ENCODE measurements around the gene TNS2.

TNS2 gene

GRCh38 chr12:53064613-53065436 is 15.0 kb downstream of the TNS2 start:
- Histone ChIP-seq H3K27me3 (replicated peaks in 2 of 5; ENCODE audit: control insufficient read depth in 4 of 5, insufficient read depth in 5 of 5, low read length in 4 of 5) (no peaks in the 10 kb centered on the region), H3K4me1 (ENCODE audit: control extremely low read depth in 1 of 4, control insufficient read depth in 4 of 4, insufficient read depth in 4 of 4, low read length in 3 of 4) (peaks cover 0 to 6% (median 0%) of the 10 kb centered on the region in 4 experiments), H3K36me3 (ENCODE audit: control insufficient read depth in 4 of 4, insufficient read depth in 4 of 4, low read length in 3 of 4) (peaks cover 2 to 35% (median 15%) of the 10 kb centered on the region in 4 experiments), H3K4me3 (ENCODE audit: control insufficient read depth in 1 of 7, extremely low read depth in 1 of 7, insufficient read depth in 4 of 7, low read depth in 2 of 7, low read length in 6 of 7) (no peak overlapping the region), H3K27ac (ENCODE audit: insufficient read depth in 1 of 2, low read depth in 1 of 2, low read length in 2 of 2, poor library complexity in 1 of 2, severe bottlenecking in 2 of 2) (no peak overlapping the region), H3K9me3 (ENCODE audit: control extremely low read depth in 1 of 5, control insufficient read depth in 4 of 5, insufficient read depth in 2 of 5, low read depth in 1 of 5, low read length in 4 of 5) (no peaks in the 10 kb centered on the region)
- WGBS (ENCODE audit: insufficient coverage), result 96% methylated on average over 4 of the region's 11 CpGs
- no peak for DNase-seq
- CTCF ChIA-PET, result interaction anchor here (0.7 to 17.4 kb wide), 13 partner anchors 8 to 204 kb away, joined by 3 to 361 read pairs (median 10); partner anchors contain the start of genes ESPL1, IGFBP6, SOAT2 and SPRYD3
- POLR2A ChIA-PET, result no interaction called here

GRCh38 chr12:53065470-53065869 is 15.6 kb downstream of the TNS2 start:
- POLR2A ChIA-PET, result interaction anchor here (1.4 kb wide), 1 partner anchor 14 kb away, joined by 6 read pairs; the partner anchor contains the start of gene SPRYD3
- no peak for DNase-seq
- CTCF ChIA-PET, result interaction anchor here (0.8 to 17.4 kb wide), 21 partner anchors 8 to 222 kb away, joined by 3 to 361 read pairs (median 5); partner anchors contain the start of genes CSAD, ESPL1, IGFBP6 and SOAT2
- Histone ChIP-seq H3K27me3 (replicated peaks in 2 of 5; ENCODE audit: control insufficient read depth in 4 of 5, insufficient read depth in 5 of 5, low read length in 4 of 5) (no peaks in the 10 kb centered on the region), H3K27ac (ENCODE audit: insufficient read depth in 1 of 2, low read depth in 1 of 2, low read length in 2 of 2, poor library complexity in 1 of 2, severe bottlenecking in 2 of 2) (no peak overlapping the region), H3K4me3 (ENCODE audit: control insufficient read depth in 1 of 7, extremely low read depth in 1 of 7, insufficient read depth in 4 of 7, low read depth in 2 of 7, low read length in 6 of 7) (no peak overlapping the region), H3K9me3 (ENCODE audit: control extremely low read depth in 1 of 5, control insufficient read depth in 4 of 5, insufficient read depth in 2 of 5, low read depth in 1 of 5, low read length in 4 of 5) (no peaks in the 10 kb centered on the region), H3K4me1 (ENCODE audit: control extremely low read depth in 1 of 4, control insufficient read depth in 4 of 4, insufficient read depth in 4 of 4, low read length in 3 of 4) (peaks cover 0 to 6% (median 0%) of the 10 kb centered on the region in 4 experiments), H3K36me3 (ENCODE audit: control insufficient read depth in 4 of 4, insufficient read depth in 4 of 4, low read length in 3 of 4) (peaks cover 2 to 35% (median 16%) of the 10 kb centered on the region in 4 experiments)
- WGBS (ENCODE audit: insufficient coverage), result 88% methylated on average over 3 of the region's 7 CpGs

GRCh38 chr12:53065975-53066931 is 16.4 kb downstream of the TNS2 start:
- H3K36me3 ChIP-seq (ENCODE audit: control insufficient read depth in 4 of 4, insufficient read depth in 4 of 4, low read length in 3 of 4), result peaks cover 2 to 41% (median 22%) of the 10 kb centered on the region in 4 experiments
- 30% methylated on average over 17 of the region's 24 CpGs for WGBS (ENCODE audit: insufficient coverage)
- ChIA-PET CTCF (interaction anchor here (0.8 to 17.4 kb wide), 24 partner anchors 9 to 222 kb away, joined by 3 to 361 read pairs (median 5); partner anchors contain the start of genes CSAD, ESPL1, IGFBP6 and SOAT2), POLR2A (interaction anchor here (0.6 to 1.4 kb wide), 4 partner anchors 13 to 183 kb away, joined by 3 to 9 read pairs (median 6); partner anchors contain the start of gene SPRYD3)
- peak; percentile 52 to 60 (median 53) for DNase-seq
- H3K4me3 ChIP-seq (ENCODE audit: control insufficient read depth in 1 of 7, extremely low read depth in 1 of 7, insufficient read depth in 4 of 7, low read depth in 2 of 7, low read length in 6 of 7), result no peak overlapping the region
- H3K9me3 ChIP-seq (ENCODE audit: control extremely low read depth in 1 of 5, control insufficient read depth in 4 of 5, insufficient read depth in 2 of 5, low read depth in 1 of 5, low read length in 4 of 5), result no peaks in the 10 kb centered on the region
- H3K4me1 ChIP-seq (ENCODE audit: control extremely low read depth in 1 of 4, control insufficient read depth in 4 of 4, insufficient read depth in 4 of 4, low read length in 3 of 4), result peaks cover 0 to 9% (median 0%) of the 10 kb centered on the region in 4 experiments
- no peak overlapping the region for H3K27ac ChIP-seq (ENCODE audit: insufficient read depth in 1 of 2, low read depth in 1 of 2, low read length in 2 of 2, poor library complexity in 1 of 2, severe bottlenecking in 2 of 2)
- H3K27me3 ChIP-seq (replicated peaks in 2 of 5; ENCODE audit: control insufficient read depth in 4 of 5, insufficient read depth in 5 of 5, low read length in 4 of 5), result no peaks in the 10 kb centered on the region

- H3K4me3 ChIP-seq (ENCODE audit: control insufficient read depth in 1 of 7, extremely low read depth in 1 of 7, insufficient read depth in 4 of 7, low read depth in 2 of 7, low read length in 6 of 7), result no peak overlapping the region
- ChIA-PET CTCF (interaction anchor here (1.0 to 17.4 kb wide), 14 partner anchors 10 to 131 kb away, joined by 3 to 361 read pairs (median 12); partner anchors contain the start of genes CSAD, IGFBP6, SOAT2 and SPRYD3), POLR2A (interaction anchor here (0.8 to 2.1 kb wide), 3 partner anchors 12 to 107 kb away, joined by 3 to 5 read pairs (median 4); partner anchors contain the start of genes SOAT2 and SPRYD3)
- H3K27me3 ChIP-seq (replicated peaks in 2 of 5; ENCODE audit: control insufficient read depth in 4 of 5, insufficient read depth in 5 of 5, low read length in 4 of 5), result no peaks in the 10 kb centered on the region
- WGBS (ENCODE audit: insufficient coverage), result 100% methylated on average over 3 of the region's 7 CpGs
- peaks cover 0 to 20% (median 4%) of the 10 kb centered on the region in 4 experiments for H3K4me1 ChIP-seq (ENCODE audit: control extremely low read depth in 1 of 4, control insufficient read depth in 4 of 4, insufficient read depth in 4 of 4, low read length in 3 of 4)
- H3K27ac ChIP-seq (ENCODE audit: insufficient read depth in 1 of 2, low read depth in 1 of 2, low read length in 2 of 2, poor library complexity in 1 of 2, severe bottlenecking in 2 of 2), result no peak overlapping the region
- no peaks in the 10 kb centered on the region for H3K9me3 ChIP-seq (ENCODE audit: control extremely low read depth in 1 of 5, control insufficient read depth in 4 of 5, insufficient read depth in 2 of 5, low read depth in 1 of 5, low read length in 4 of 5)
- H3K36me3 ChIP-seq (ENCODE audit: control insufficient read depth in 4 of 4, insufficient read depth in 4 of 4, low read length in 3 of 4), result peaks cover 2 to 43% (median 26%) of the 10 kb centered on the region in 4 experiments
- DNase-seq, result no peak
Measured at GRCh38 chr12:53067074-53067992, 17.5 kb downstream of the TNS2 start.

- CTCF ChIA-PET, result interaction anchor here (1.7 to 17.4 kb wide), 7 partner anchors 10 to 129 kb away, joined by 4 to 361 read pairs (median 44); partner anchors contain the start of genes IGFBP6, SOAT2 and SPRYD3
- no peaks in the 10 kb centered on the region for H3K27me3 ChIP-seq (replicated peaks in 2 of 5; ENCODE audit: control insufficient read depth in 4 of 5, insufficient read depth in 5 of 5, low read length in 4 of 5)
- DNase-seq, result no peak
- 90% methylated on average over 13 of the region's 13 CpGs for WGBS (ENCODE audit: insufficient coverage)
- no peaks in the 10 kb centered on the region for H3K9me3 ChIP-seq (ENCODE audit: control extremely low read depth in 1 of 5, control insufficient read depth in 4 of 5, insufficient read depth in 2 of 5, low read depth in 1 of 5, low read length in 4 of 5)
- H3K4me3 ChIP-seq (ENCODE audit: control insufficient read depth in 1 of 7, extremely low read depth in 1 of 7, insufficient read depth in 4 of 7, low read depth in 2 of 7, low read length in 6 of 7), result no peak overlapping the region
- POLR2A ChIA-PET, result interaction anchor here (0.8 to 2.1 kb wide), 3 partner anchors 12 to 107 kb away, joined by 3 to 5 read pairs (median 4); partner anchors contain the start of genes SOAT2 and SPRYD3
- peaks cover 0 to 27% (median 7%) of the 10 kb centered on the region in 4 experiments for H3K4me1 ChIP-seq (ENCODE audit: control extremely low read depth in 1 of 4, control insufficient read depth in 4 of 4, insufficient read depth in 4 of 4, low read length in 3 of 4)
- H3K36me3 ChIP-seq (ENCODE audit: control insufficient read depth in 4 of 4, insufficient read depth in 4 of 4, low read length in 3 of 4), result peaks cover 2 to 46% (median 29%) of the 10 kb centered on the region in 4 experiments
- no peak overlapping the region for H3K27ac ChIP-seq (ENCODE audit: insufficient read depth in 1 of 2, low read depth in 1 of 2, low read length in 2 of 2, poor library complexity in 1 of 2, severe bottlenecking in 2 of 2)
Measured at GRCh38 chr12:53067993-53068770, 18.3 kb downstream of the TNS2 start.
